ENCODE measurements around the gene MEIS1. TPM values are rescaled to one million over a fixed set of nuclear protein-coding genes. Genes with fewer than 3 reads are reported as not detected.

MEIS1 gene
- total RNA-seq, 3 donors from 2014 or later (not counting 1 experiment from before 2014, with no cell fraction given) = 2.0 to 5.4 (median 3.6) TPM

GRCh38 chr2:66544258-66544657 is 109.3 kb downstream of the MEIS1 start:
- no peaks in the 10 kb centered on the region for H3K9me3 Mint-ChIP-seq
- H3K4me3 Mint-ChIP-seq = no peak overlapping the region
- no peak for DNase-seq
- Histone ChIP-seq H3K36me3 (ENCODE audit: control insufficient read depth, insufficient read depth, low read length) (no peaks in the 10 kb centered on the region), H3K4me1 (ENCODE audit: control insufficient read depth, insufficient read depth, low read length) (no peaks in the 10 kb centered on the region), H3K4me3 (ENCODE audit: low read length) (no peak overlapping the region), H3K27me3 (ENCODE audit: control insufficient read depth, insufficient read depth, low read length) (no peaks in the 10 kb centered on the region), H3K27ac (ENCODE audit: low read length) (no peak overlapping the region), H3K9me3 (ENCODE audit: control insufficient read depth, insufficient read depth, low read length) (no peaks in the 10 kb centered on the region)
- no peaks in the 10 kb centered on the region for H3K4me1 Mint-ChIP-seq
- WGBS (ENCODE audit: insufficient coverage) = 100% methylated on average over 2 of the region's 2 CpGs
- no peak for ATAC-seq
- no peaks in the 10 kb centered on the region for H3K36me3 Mint-ChIP-seq
- TF ChIP-seq CTCF (IDR thresholded peaks at IDR 0.05) = no peak
- intact Hi-C loops (cut with micrococcal nuclease) = no loop called here
- H3K27me3 Mint-ChIP-seq (ENCODE audit: low read depth in 2 of 2) = no peaks in the 10 kb centered on the region
- no peak overlapping the region for H3K27ac Mint-ChIP-seq

- Mint-ChIP-seq H3K9me3 (no peaks in the 10 kb centered on the region), H3K4me1 (no peaks in the 10 kb centered on the region), H3K27me3 (ENCODE audit: low read depth in 2 of 2) (no peaks in the 10 kb centered on the region), H3K4me3 (no peak overlapping the region), H3K27ac (no peak overlapping the region), H3K36me3 (no peaks in the 10 kb centered on the region)
- no peaks in the 10 kb centered on the region for H3K27me3 ChIP-seq (ENCODE audit: control insufficient read depth, insufficient read depth, low read length)
- DNase-seq (no peak), ATAC-seq (no peak)
- H3K36me3 ChIP-seq (ENCODE audit: control insufficient read depth, insufficient read depth, low read length) = no peaks in the 10 kb centered on the region
- H3K4me1 ChIP-seq (ENCODE audit: control insufficient read depth, insufficient read depth, low read length) = no peaks in the 10 kb centered on the region
- no peak for TF ChIP-seq CTCF (IDR thresholded peaks at IDR 0.05)
- no peaks in the 10 kb centered on the region for H3K9me3 ChIP-seq (ENCODE audit: control insufficient read depth, insufficient read depth, low read length)
- no peak overlapping the region for H3K4me3 ChIP-seq (ENCODE audit: low read length)
- no peak overlapping the region for H3K27ac ChIP-seq (ENCODE audit: low read length)
- intact Hi-C loops (cut with micrococcal nuclease) = no loop called here
Measured at GRCh38 chr2:66545258-66545657, 110.3 kb downstream of the MEIS1 start.

GRCh38 chr2:66547118-66547517 is 112.2 kb downstream of the MEIS1 start:
- Mint-ChIP-seq H3K27ac (no peak overlapping the region), H3K27me3 (ENCODE audit: low read depth in 2 of 2) (no peaks in the 10 kb centered on the region), H3K9me3 (no peaks in the 10 kb centered on the region), H3K36me3 (no peaks in the 10 kb centered on the region), H3K4me3 (no peak overlapping the region), H3K4me1 (no peaks in the 10 kb centered on the region)
- no peaks in the 10 kb centered on the region for H3K9me3 ChIP-seq (ENCODE audit: control insufficient read depth, insufficient read depth, low read length)
- no peak overlapping the region for H3K4me3 ChIP-seq (ENCODE audit: low read length)
- H3K27me3 ChIP-seq (ENCODE audit: control insufficient read depth, insufficient read depth, low read length) = no peaks in the 10 kb centered on the region
- H3K4me1 ChIP-seq (ENCODE audit: control insufficient read depth, insufficient read depth, low read length) = no peaks in the 10 kb centered on the region
- intact Hi-C loops (cut with micrococcal nuclease) = loop anchor here (1.0 kb wide), 1 partner anchor 20 kb away; no protein-coding TSS in a partner anchor
- H3K27ac ChIP-seq (ENCODE audit: low read length) = no peak overlapping the region
- no peak for TF ChIP-seq CTCF (IDR thresholded peaks at IDR 0.05)
- DNase-seq (no peak), ATAC-seq (no peak)
- H3K36me3 ChIP-seq (ENCODE audit: control insufficient read depth, insufficient read depth, low read length) = no peaks in the 10 kb centered on the region
- 79% methylated on average over 1 of the region's 2 CpGs for WGBS (ENCODE audit: insufficient coverage)

GRCh38 chr2:66547887-66548286 is 113.0 kb downstream of the MEIS1 start:
- Histone ChIP-seq H3K27me3 (ENCODE audit: control insufficient read depth, insufficient read depth, low read length) (no peaks in the 10 kb centered on the region), H3K27ac (ENCODE audit: low read length) (no peak overlapping the region), H3K36me3 (ENCODE audit: control insufficient read depth, insufficient read depth, low read length) (no peaks in the 10 kb centered on the region), H3K4me1 (ENCODE audit: control insufficient read depth, insufficient read depth, low read length) (no peaks in the 10 kb centered on the region), H3K9me3 (ENCODE audit: control insufficient read depth, insufficient read depth, low read length) (no peaks in the 10 kb centered on the region), H3K4me3 (ENCODE audit: low read length) (no peak overlapping the region)
- no peaks in the 10 kb centered on the region for H3K9me3 Mint-ChIP-seq
- no peaks in the 10 kb centered on the region for H3K4me1 Mint-ChIP-seq
- no peak for TF ChIP-seq CTCF (IDR thresholded peaks at IDR 0.05)
- no peak overlapping the region for H3K4me3 Mint-ChIP-seq
- DNase-seq (no peak), ATAC-seq (no peak)
- H3K36me3 Mint-ChIP-seq = no peaks in the 10 kb centered on the region
- no peak overlapping the region for H3K27ac Mint-ChIP-seq
- H3K27me3 Mint-ChIP-seq (ENCODE audit: low read depth in 2 of 2) = no peaks in the 10 kb centered on the region
- intact Hi-C loops (cut with micrococcal nuclease) = loop anchor here (1.0 kb wide), 1 partner anchor 19 kb away; no protein-coding TSS in a partner anchor
- 90% methylated on average over 1 of the region's 2 CpGs for WGBS (ENCODE audit: insufficient coverage)

Measured in natural killer cell (primary cell).